ENCODE data around the gene TTYH3. TPM values are rescaled to one million over a fixed set of nuclear protein-coding genes. Genes with fewer than 3 reads are reported as not detected.

Gene TTYH3
- total RNA-seq, 1 donor from 2014 or later, result 35.6 TPM

Other genes with a start within 250 kb of the TTYH3 start
- 5.8 and 6.4 TPM in 2 replicates for gene CHST12, start 228.4 kb upstream of the TTYH3 start, total RNA-seq
- gene GRIFIN, start 155.6 kb upstream of the TTYH3 start, total RNA-seq, result not detected in 2 replicates
- gene LFNG, start 112.2 kb upstream of the TTYH3 start, total RNA-seq, result 33.9 and 34.2 TPM in 2 replicates
- gene BRAT1, start 76.5 kb upstream of the TTYH3 start, total RNA-seq, result 39.5 and 40.9 TPM in 2 replicates
- 11.7 and 12.3 TPM in 2 replicates for gene IQCE, start 73.0 kb upstream of the TTYH3 start, total RNA-seq
- gene AMZ1, start 56.2 kb downstream of the TTYH3 start, total RNA-seq, result not detected in 2 replicates
- gene GNA12, start 212.3 kb downstream of the TTYH3 start, total RNA-seq, result 30.6 and 31.0 TPM in 2 replicates

All from activated CD4-positive, alpha-beta T cell treated with anti-CD3 and anti-CD28 coated beads, Interleukin-2, amount 10 ng/mL, durations not matched to agents 24 days and 14 days (primary cell).